Measurements from ENCODE around the gene ASTN2. TPM values are rescaled to one million over a fixed set of nuclear protein-coding genes. Genes with fewer than 3 reads are reported as not detected.

The ASTN2 gene
- polyA plus RNA-seq, 2 donors = 0.26 to 0.35 TPM

GRCh38 chr9:116944714-116945534 is 469.9 kb downstream of the ASTN2 start:
- WGBS, 2 donors = 77 to 85% methylated on average over 4 of the region's 4 CpGs
- no peaks in the 10 kb centered on the region for H3K36me3 ChIP-seq (ENCODE audit: control insufficient read depth in 2 of 2, insufficient read depth in 2 of 2, low read length in 1 of 2)
- H3K9me3 ChIP-seq (ENCODE audit: control insufficient read depth in 2 of 2, insufficient read depth in 1 of 2, low read depth in 1 of 2, low read length in 1 of 2) = no peaks in the 10 kb centered on the region
- H3K27ac ChIP-seq (ENCODE audit: low read depth in 2 of 2, low read length in 1 of 2) = no peak overlapping the region
- no peaks in the 10 kb centered on the region for H3K4me1 ChIP-seq (ENCODE audit: control insufficient read depth in 2 of 2, insufficient read depth in 2 of 2, low read length in 1 of 2)
- no peak overlapping the region for H3K4me3 ChIP-seq (ENCODE audit: low read depth in 1 of 2, low read length in 2 of 2)
- H3K27me3 ChIP-seq (ENCODE audit: control insufficient read depth in 1 of 2, insufficient read depth in 2 of 2, low read length in 2 of 2) = no peaks in the 10 kb centered on the region

GRCh38 chr9:116943970-116944369 is 470.9 kb downstream of the ASTN2 start:
- H3K9me3 ChIP-seq (ENCODE audit: control insufficient read depth in 2 of 2, insufficient read depth in 1 of 2, low read depth in 1 of 2, low read length in 1 of 2) = no peaks in the 10 kb centered on the region
- no peaks in the 10 kb centered on the region for H3K4me1 ChIP-seq (ENCODE audit: control insufficient read depth in 2 of 2, insufficient read depth in 2 of 2, low read length in 1 of 2)
- H3K27ac ChIP-seq (ENCODE audit: low read depth in 2 of 2, low read length in 1 of 2) = no peak overlapping the region
- 80 to 84% methylated on average over 5 of the region's 5 CpGs for WGBS, 2 donors
- H3K4me3 ChIP-seq (ENCODE audit: low read depth in 1 of 2, low read length in 2 of 2) = no peak overlapping the region
- no peaks in the 10 kb centered on the region for H3K36me3 ChIP-seq (ENCODE audit: control insufficient read depth in 2 of 2, insufficient read depth in 2 of 2, low read length in 1 of 2)
- no peaks in the 10 kb centered on the region for H3K27me3 ChIP-seq (ENCODE audit: control insufficient read depth in 1 of 2, insufficient read depth in 2 of 2, low read length in 2 of 2)

GRCh38 chr9:116942593-116943061 is 472.2 kb downstream of the ASTN2 start:
- Histone ChIP-seq H3K36me3 (ENCODE audit: control insufficient read depth in 2 of 2, insufficient read depth in 2 of 2, low read length in 1 of 2) (no peaks in the 10 kb centered on the region), H3K9me3 (ENCODE audit: control insufficient read depth in 2 of 2, insufficient read depth in 1 of 2, low read depth in 1 of 2, low read length in 1 of 2) (no peaks in the 10 kb centered on the region), H3K27ac (ENCODE audit: low read depth in 2 of 2, low read length in 1 of 2) (no peak overlapping the region), H3K27me3 (ENCODE audit: control insufficient read depth in 1 of 2, insufficient read depth in 2 of 2, low read length in 2 of 2) (no peaks in the 10 kb centered on the region), H3K4me1 (ENCODE audit: control insufficient read depth in 2 of 2, insufficient read depth in 2 of 2, low read length in 1 of 2) (no peaks in the 10 kb centered on the region), H3K4me3 (ENCODE audit: low read depth in 1 of 2, low read length in 2 of 2) (no peak overlapping the region)
- WGBS, 2 donors = 88 to 92% methylated on average over 3 of the region's 3 CpGs

GRCh38 chr9:116941266-116941665 is 473.6 kb downstream of the ASTN2 start:
- Histone ChIP-seq H3K27ac (ENCODE audit: low read depth in 2 of 2, low read length in 1 of 2) (no peak overlapping the region), H3K27me3 (ENCODE audit: control insufficient read depth in 1 of 2, insufficient read depth in 2 of 2, low read length in 2 of 2) (no peaks in the 10 kb centered on the region), H3K4me3 (ENCODE audit: low read depth in 1 of 2, low read length in 2 of 2) (no peak overlapping the region), H3K4me1 (ENCODE audit: control insufficient read depth in 2 of 2, insufficient read depth in 2 of 2, low read length in 1 of 2) (no peaks in the 10 kb centered on the region), H3K36me3 (ENCODE audit: control insufficient read depth in 2 of 2, insufficient read depth in 2 of 2, low read length in 1 of 2) (no peaks in the 10 kb centered on the region), H3K9me3 (ENCODE audit: control insufficient read depth in 2 of 2, insufficient read depth in 1 of 2, low read depth in 1 of 2, low read length in 1 of 2) (no peaks in the 10 kb centered on the region)

GRCh38 chr9:116940614-116941215 is 474.1 kb downstream of the ASTN2 start:
- Histone ChIP-seq H3K4me3 (ENCODE audit: low read depth in 1 of 2, low read length in 2 of 2) (no peak overlapping the region), H3K4me1 (ENCODE audit: control insufficient read depth in 2 of 2, insufficient read depth in 2 of 2, low read length in 1 of 2) (no peaks in the 10 kb centered on the region), H3K36me3 (ENCODE audit: control insufficient read depth in 2 of 2, insufficient read depth in 2 of 2, low read length in 1 of 2) (no peaks in the 10 kb centered on the region), H3K9me3 (ENCODE audit: control insufficient read depth in 2 of 2, insufficient read depth in 1 of 2, low read depth in 1 of 2, low read length in 1 of 2) (no peaks in the 10 kb centered on the region), H3K27ac (ENCODE audit: low read depth in 2 of 2, low read length in 1 of 2) (no peak overlapping the region), H3K27me3 (ENCODE audit: control insufficient read depth in 1 of 2, insufficient read depth in 2 of 2, low read length in 2 of 2) (no peaks in the 10 kb centered on the region)
- WGBS, 2 donors = 93 to 97% methylated on average over 4 of the region's 4 CpGs

GRCh38 chr9:116939614-116940013 is 475.2 kb downstream of the ASTN2 start:
- Histone ChIP-seq H3K4me1 (ENCODE audit: control insufficient read depth in 2 of 2, insufficient read depth in 2 of 2, low read length in 1 of 2) (no peaks in the 10 kb centered on the region), H3K27ac (ENCODE audit: low read depth in 2 of 2, low read length in 1 of 2) (no peak overlapping the region), H3K4me3 (ENCODE audit: low read depth in 1 of 2, low read length in 2 of 2) (no peak overlapping the region), H3K36me3 (ENCODE audit: control insufficient read depth in 2 of 2, insufficient read depth in 2 of 2, low read length in 1 of 2) (no peaks in the 10 kb centered on the region), H3K9me3 (ENCODE audit: control insufficient read depth in 2 of 2, insufficient read depth in 1 of 2, low read depth in 1 of 2, low read length in 1 of 2) (no peaks in the 10 kb centered on the region), H3K27me3 (ENCODE audit: control insufficient read depth in 1 of 2, insufficient read depth in 2 of 2, low read length in 2 of 2) (no peaks in the 10 kb centered on the region)
- WGBS, 2 donors = 83 to 86% methylated on average over 3 of the region's 3 CpGs

- H3K9me3 ChIP-seq (ENCODE audit: control insufficient read depth in 2 of 2, insufficient read depth in 1 of 2, low read depth in 1 of 2, low read length in 1 of 2) = no peaks in the 10 kb centered on the region
- no peaks in the 10 kb centered on the region for H3K36me3 ChIP-seq (ENCODE audit: control insufficient read depth in 2 of 2, insufficient read depth in 2 of 2, low read length in 1 of 2)
- H3K27me3 ChIP-seq (ENCODE audit: control insufficient read depth in 1 of 2, insufficient read depth in 2 of 2, low read length in 2 of 2) = no peaks in the 10 kb centered on the region
- no peaks in the 10 kb centered on the region for H3K4me1 ChIP-seq (ENCODE audit: control insufficient read depth in 2 of 2, insufficient read depth in 2 of 2, low read length in 1 of 2)
- 73 to 77% methylated on average over 1 of the region's 1 CpG for WGBS, 2 donors
- no peak overlapping the region for H3K4me3 ChIP-seq (ENCODE audit: low read depth in 1 of 2, low read length in 2 of 2)
- no peak overlapping the region for H3K27ac ChIP-seq (ENCODE audit: low read depth in 2 of 2, low read length in 1 of 2)
Measured at GRCh38 chr9:116939161-116939560, 475.7 kb downstream of the ASTN2 start.

GRCh38 chr9:116937361-116937760 is 477.5 kb downstream of the ASTN2 start:
- no peaks in the 10 kb centered on the region for H3K27me3 ChIP-seq (ENCODE audit: control insufficient read depth in 1 of 2, insufficient read depth in 2 of 2, low read length in 2 of 2)
- no peaks in the 10 kb centered on the region for H3K9me3 ChIP-seq (ENCODE audit: control insufficient read depth in 2 of 2, insufficient read depth in 1 of 2, low read depth in 1 of 2, low read length in 1 of 2)
- H3K27ac ChIP-seq (ENCODE audit: low read depth in 2 of 2, low read length in 1 of 2) = no peak overlapping the region
- no peak overlapping the region for H3K4me3 ChIP-seq (ENCODE audit: low read depth in 1 of 2, low read length in 2 of 2)
- no peaks in the 10 kb centered on the region for H3K36me3 ChIP-seq (ENCODE audit: control insufficient read depth in 2 of 2, insufficient read depth in 2 of 2, low read length in 1 of 2)
- no peaks in the 10 kb centered on the region for H3K4me1 ChIP-seq (ENCODE audit: control insufficient read depth in 2 of 2, insufficient read depth in 2 of 2, low read length in 1 of 2)

GRCh38 chr9:116935149-116935897 is 479.5 kb downstream of the ASTN2 start:
- no peak overlapping the region for H3K27ac ChIP-seq (ENCODE audit: low read depth in 2 of 2, low read length in 1 of 2)
- no peak overlapping the region for H3K4me3 ChIP-seq (ENCODE audit: low read depth in 1 of 2, low read length in 2 of 2)
- no peaks in the 10 kb centered on the region for H3K36me3 ChIP-seq (ENCODE audit: control insufficient read depth in 2 of 2, insufficient read depth in 2 of 2, low read length in 1 of 2)
- no peaks in the 10 kb centered on the region for H3K27me3 ChIP-seq (ENCODE audit: control insufficient read depth in 1 of 2, insufficient read depth in 2 of 2, low read length in 2 of 2)
- no peaks in the 10 kb centered on the region for H3K4me1 ChIP-seq (ENCODE audit: control insufficient read depth in 2 of 2, insufficient read depth in 2 of 2, low read length in 1 of 2)
- no peaks in the 10 kb centered on the region for H3K9me3 ChIP-seq (ENCODE audit: control insufficient read depth in 2 of 2, insufficient read depth in 1 of 2, low read depth in 1 of 2, low read length in 1 of 2)
- WGBS, 2 donors = 61 to 62% methylated on average over 5 of the region's 5 CpGs

Measured in esophagus (tissue), 2 donors.